ENCODE results near the gene KRT80. TPM values are rescaled to one million over a fixed set of nuclear protein-coding genes. Genes with fewer than 3 reads are reported as not detected.

KRT80 gene
- total RNA-seq, 1 donor from 2014 or later: 2.7 TPM

GRCh38 chr12:52195065-52195730 is 3.4 kb upstream of the KRT80 start:
- Mint-ChIP-seq H3K4me3 (peak overlapping the region; percentile 27), H3K4me1 (peaks cover 65% of the 10 kb centered on the region), H3K27me3 (ENCODE audit: low read depth) (no peaks in the 10 kb centered on the region), H3K9me3 (no peaks in the 10 kb centered on the region), H3K27ac (peak overlapping the region; percentile 98), H3K36me3 (no peaks in the 10 kb centered on the region)
- TF ChIP-seq, protein P1, sequence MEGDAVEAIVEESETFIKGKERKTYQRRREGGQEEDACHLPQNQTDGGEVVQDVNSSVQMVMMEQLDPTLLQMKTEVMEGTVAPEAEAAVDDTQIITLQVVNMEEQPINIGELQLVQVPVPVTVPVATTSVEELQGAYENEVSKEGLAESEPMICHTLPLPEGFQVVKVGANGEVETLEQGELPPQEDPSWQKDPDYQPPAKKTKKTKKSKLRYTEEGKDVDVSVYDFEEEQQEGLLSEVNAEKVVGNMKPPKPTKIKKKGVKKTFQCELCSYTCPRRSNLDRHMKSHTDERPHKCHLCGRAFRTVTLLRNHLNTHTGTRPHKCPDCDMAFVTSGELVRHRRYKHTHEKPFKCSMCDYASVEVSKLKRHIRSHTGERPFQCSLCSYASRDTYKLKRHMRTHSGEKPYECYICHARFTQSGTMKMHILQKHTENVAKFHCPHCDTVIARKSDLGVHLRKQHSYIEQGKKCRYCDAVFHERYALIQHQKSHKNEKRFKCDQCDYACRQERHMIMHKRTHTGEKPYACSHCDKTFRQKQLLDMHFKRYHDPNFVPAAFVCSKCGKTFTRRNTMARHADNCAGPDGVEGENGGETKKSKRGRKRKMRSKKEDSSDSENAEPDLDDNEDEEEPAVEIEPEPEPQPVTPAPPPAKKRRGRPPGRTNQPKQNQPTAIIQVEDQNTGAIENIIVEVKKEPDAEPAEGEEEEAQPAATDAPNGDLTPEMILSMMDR (IDR thresholded peaks at IDR 0.05; ENCODE audit: unreplicated experiment): no peak
- DNase-seq (ENCODE audit: low spot score in 2 of 2, unreplicated experiment in 2 of 2): no peak

DNA sequence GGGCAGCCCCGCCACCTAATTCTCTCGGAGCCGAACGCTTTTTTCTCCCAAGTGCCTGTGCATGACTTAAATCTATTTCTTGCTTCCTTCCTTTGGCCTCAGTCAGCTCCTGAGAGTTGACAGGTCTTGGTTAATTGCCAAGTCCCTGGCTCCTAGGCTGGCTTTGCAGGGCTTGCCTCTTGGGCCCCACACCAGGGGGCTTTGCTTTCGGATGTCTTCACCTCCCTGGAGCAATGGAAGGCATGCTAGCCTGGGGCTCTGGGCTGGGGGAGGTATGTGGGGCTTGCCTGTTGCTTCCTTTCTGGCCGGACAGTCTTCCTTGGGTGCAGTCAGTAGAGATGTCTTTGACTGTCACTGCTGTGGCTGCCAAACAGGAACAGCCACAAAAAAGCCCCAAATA is 2.2 kb upstream of the KRT80 start:
- H3K9me3 Mint-ChIP-seq: no peaks in the 10 kb centered on the region
- H3K27me3 Mint-ChIP-seq (ENCODE audit: low read depth): no peaks in the 10 kb centered on the region
- H3K4me3 Mint-ChIP-seq: peak overlapping the region; percentile 53
- peak; percentile 40 to 75 for DNase-seq (ENCODE audit: low spot score in 2 of 2, unreplicated experiment in 2 of 2)
- H3K36me3 Mint-ChIP-seq: no peaks in the 10 kb centered on the region
- peaks cover 63% of the 10 kb centered on the region for H3K4me1 Mint-ChIP-seq
- H3K27ac Mint-ChIP-seq: peak overlapping the region; percentile 98
- TF ChIP-seq, protein P1 (IDR thresholded peaks at IDR 0.05; ENCODE audit: unreplicated experiment): no peak

- H3K4me3 Mint-ChIP-seq: peak overlapping the region; percentile 53
- no peaks in the 10 kb centered on the region for H3K36me3 Mint-ChIP-seq
- DNase-seq (ENCODE audit: low spot score in 2 of 2, unreplicated experiment in 2 of 2): no peak
- no peaks in the 10 kb centered on the region for H3K9me3 Mint-ChIP-seq
- H3K27me3 Mint-ChIP-seq (ENCODE audit: low read depth): no peaks in the 10 kb centered on the region
- peaks cover 60% of the 10 kb centered on the region for H3K4me1 Mint-ChIP-seq
- H3K27ac Mint-ChIP-seq: peak overlapping the region; percentile 98
- TF ChIP-seq, protein P1 (IDR thresholded peaks at IDR 0.05; ENCODE audit: unreplicated experiment): no peak
These were observed 1.7 kb upstream of the KRT80 start for GRCh38 chr12:52193532-52193931.

DNA sequence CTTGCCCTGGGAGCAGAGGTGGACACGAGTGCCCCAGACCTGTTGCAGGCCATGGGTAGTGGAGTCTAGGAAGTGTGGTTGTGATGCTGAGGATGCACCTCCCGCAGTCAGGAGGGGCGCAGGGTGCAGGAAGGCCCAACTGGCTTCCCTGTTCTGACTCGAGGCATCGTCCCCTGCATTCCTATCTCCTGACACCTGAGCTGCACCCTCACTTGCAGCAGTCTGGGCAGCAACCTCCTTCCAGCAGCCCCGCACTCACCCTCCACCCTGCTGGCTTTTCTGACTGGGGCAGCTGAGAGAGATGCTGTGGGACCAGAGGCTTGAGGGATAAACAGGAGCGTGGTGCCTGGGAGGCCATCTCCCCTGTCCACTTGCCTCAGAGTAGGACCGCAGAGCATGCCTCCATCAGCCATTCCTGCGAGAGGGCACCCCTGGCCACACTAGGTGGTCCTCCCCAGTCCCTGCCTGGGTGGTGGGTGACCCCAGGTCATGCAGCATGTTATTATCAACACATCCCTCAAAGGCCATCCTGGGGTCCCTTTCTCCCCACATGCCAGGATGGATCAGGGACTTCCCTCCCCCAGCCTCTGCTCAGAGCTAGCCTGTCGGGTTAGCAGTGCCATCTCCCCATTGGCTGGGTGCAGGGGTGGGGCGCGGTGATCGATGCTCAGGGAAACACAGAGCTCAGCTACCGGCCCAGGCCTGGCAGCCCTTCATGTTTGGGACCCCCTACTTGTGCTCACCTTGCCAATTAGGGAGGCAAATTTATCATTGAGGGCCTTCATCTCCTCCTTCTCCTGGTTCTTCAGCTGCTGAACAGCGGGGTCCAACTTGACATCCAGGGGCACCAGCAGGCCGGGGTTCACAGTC is 719 bp downstream of the KRT80 start:
- Mint-ChIP-seq H3K4me1 (peaks cover 61% of the 10 kb centered on the region), H3K4me3 (no peak overlapping the region), H3K27me3 (ENCODE audit: low read depth) (no peaks in the 10 kb centered on the region), H3K9me3 (no peaks in the 10 kb centered on the region), H3K36me3 (no peaks in the 10 kb centered on the region), H3K27ac (peak overlapping the region; percentile 22)
- DNase-seq (ENCODE audit: low spot score in 2 of 2, unreplicated experiment in 2 of 2): no peak
- TF ChIP-seq, protein P1 (IDR thresholded peaks at IDR 0.05; ENCODE audit: unreplicated experiment): no peak

GRCh38 chr12:52189376-52190174 is 2.2 kb downstream of the KRT80 start:
- Mint-ChIP-seq H3K27ac (no peak overlapping the region), H3K9me3 (no peaks in the 10 kb centered on the region)

More at GRCh38 chr12:52189376-52190174, 2.2 kb downstream of the KRT80 start:
- H3K27me3 Mint-ChIP-seq (ENCODE audit: low read depth): no peaks in the 10 kb centered on the region
- H3K4me3 Mint-ChIP-seq: no peak overlapping the region
- H3K36me3 Mint-ChIP-seq: no peaks in the 10 kb centered on the region
- H3K4me1 Mint-ChIP-seq: peaks cover 62% of the 10 kb centered on the region
- no peak for DNase-seq (ENCODE audit: low spot score in 2 of 2, unreplicated experiment in 2 of 2)
- TF ChIP-seq, protein P1 (IDR thresholded peaks at IDR 0.05; ENCODE audit: unreplicated experiment): no peak

Data from mesothelial cell of epicardium (in vitro differentiated cells).